RWPE1 (cell line): Measurements from ENCODE around the gene IL22.

Source experiments
- CTCF ChIA-PET: fragments of 350-600 bp; sonication (Branson Sonifier 250); formaldehyde crosslinking; extraction: SDS; loops from one replicate; lab custom pipeline; 2021; lab: Yijun Ruan, JAX
- POLR2A ChIA-PET: fragments of 400-600 bp; formaldehyde crosslinking; extraction: SDS; loops from one replicate; lab custom pipeline; 2020; ENCODE audit warnings: antibody characterized with exemption; ENCODE audit not compliant: low non-redundant PET; lab: Yijun Ruan, JAX
- DNase-seq: peaks from one replicate; pipeline ENCODE4 v3.0.0; 2012; ENCODE audit warnings: low spot score
- H3K27ac ChIP-seq: fragments of 450-650 bp; 2 replicates; pipeline ENCODE4 v1.5.1; 2017
- TF ChIP-seq, protein P1 (sequence below): fragments of 450-650 bp; conservative IDR thresholded peaks from 2 replicates; pipeline ENCODE4 v1.5.1; 2017; ENCODE audit warnings: low read depth, mild to moderate bottlenecking

Gene IL22

DNA sequence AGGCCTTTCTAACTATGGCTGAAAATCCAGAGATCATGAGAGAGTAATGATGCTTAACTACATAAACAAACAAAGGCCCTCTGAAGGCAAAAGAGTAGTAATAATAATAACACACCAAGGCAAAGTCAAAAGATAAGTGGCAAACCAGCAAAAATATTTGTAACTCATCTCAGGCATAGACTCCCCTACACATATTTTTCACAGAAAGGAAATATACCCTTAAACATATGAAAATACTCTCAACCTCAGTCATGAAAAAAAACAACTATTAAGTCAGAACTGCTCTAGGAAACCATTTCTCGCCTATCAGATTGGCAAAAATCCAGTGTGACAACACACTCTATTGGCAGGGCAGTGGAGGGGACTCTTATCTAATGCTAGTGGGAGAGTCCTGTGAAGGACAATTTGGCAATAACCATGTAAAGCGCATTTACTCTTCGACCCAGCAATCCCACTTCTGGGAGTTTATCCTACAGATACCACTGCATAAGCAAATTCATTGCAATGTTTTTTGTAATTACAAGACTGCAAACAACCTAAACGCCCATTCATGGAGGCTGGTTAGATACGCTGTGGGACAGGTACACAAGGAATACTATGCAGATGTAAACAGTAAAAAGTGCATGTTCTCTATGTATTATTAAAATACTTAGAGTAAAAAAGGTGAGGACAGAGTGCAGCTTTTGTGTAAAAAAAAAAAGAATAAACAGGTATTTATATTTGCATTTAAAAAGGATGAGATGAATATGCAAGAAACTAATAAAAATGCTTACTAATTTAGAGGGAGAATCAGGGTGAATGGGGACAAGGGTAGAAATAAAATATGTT, 26.0 kb upstream of the IL22 start:
- DNase-seq, result no peak
- TF ChIP-seq, protein P1, sequence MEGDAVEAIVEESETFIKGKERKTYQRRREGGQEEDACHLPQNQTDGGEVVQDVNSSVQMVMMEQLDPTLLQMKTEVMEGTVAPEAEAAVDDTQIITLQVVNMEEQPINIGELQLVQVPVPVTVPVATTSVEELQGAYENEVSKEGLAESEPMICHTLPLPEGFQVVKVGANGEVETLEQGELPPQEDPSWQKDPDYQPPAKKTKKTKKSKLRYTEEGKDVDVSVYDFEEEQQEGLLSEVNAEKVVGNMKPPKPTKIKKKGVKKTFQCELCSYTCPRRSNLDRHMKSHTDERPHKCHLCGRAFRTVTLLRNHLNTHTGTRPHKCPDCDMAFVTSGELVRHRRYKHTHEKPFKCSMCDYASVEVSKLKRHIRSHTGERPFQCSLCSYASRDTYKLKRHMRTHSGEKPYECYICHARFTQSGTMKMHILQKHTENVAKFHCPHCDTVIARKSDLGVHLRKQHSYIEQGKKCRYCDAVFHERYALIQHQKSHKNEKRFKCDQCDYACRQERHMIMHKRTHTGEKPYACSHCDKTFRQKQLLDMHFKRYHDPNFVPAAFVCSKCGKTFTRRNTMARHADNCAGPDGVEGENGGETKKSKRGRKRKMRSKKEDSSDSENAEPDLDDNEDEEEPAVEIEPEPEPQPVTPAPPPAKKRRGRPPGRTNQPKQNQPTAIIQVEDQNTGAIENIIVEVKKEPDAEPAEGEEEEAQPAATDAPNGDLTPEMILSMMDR, result no peak
- H3K27ac ChIP-seq, result no peak overlapping the region
- ChIA-PET CTCF (no interaction called here), POLR2A (no interaction called here)

DNA sequence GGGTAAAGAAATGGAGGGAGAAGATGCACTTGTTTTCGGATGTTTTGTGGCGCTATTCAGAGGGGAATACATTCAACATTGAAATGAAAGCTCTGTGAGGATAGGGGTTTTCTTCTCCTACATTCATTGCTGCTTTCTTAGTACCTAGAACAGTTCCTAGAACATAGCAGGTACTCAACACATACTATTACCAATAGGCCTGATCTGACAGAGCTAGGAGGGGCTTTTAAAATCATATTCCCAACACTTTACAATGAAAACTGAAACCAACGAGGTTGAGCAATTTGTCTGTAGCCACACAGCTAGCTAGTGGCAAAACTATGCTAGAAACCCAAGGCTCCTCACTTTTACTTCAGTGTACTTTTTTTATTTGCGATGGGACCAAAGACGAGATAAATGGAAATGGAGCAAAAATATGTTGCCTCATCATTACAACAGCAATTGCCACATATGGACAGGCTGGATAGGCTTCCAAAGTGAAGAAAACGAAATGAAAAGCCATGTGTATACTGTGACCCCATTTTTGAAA, 23.1 kb upstream of the IL22 start:
- no peak for DNase-seq
- ChIA-PET CTCF (no interaction called here), POLR2A (no interaction called here)
- TF ChIP-seq, protein P1, result no peak
- no peak overlapping the region for H3K27ac ChIP-seq

DNA sequence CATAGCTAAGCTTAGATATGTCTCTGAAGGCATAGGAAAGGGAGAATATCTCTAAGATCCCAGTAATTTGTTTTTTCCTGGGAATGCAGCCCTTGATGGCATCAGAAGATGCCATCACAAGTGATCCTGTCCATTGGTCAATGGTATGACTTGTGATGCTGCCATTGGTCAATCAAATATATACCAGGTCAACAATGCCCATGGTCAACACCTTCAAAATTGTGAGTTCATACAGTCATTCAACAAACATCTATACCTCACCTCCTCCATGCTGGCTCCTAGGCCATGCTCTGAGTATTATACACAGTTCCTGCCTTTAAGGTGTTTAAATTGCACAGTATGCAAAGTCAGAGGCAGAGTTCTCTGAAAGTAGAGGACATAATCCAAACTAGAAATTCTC, 19.3 kb upstream of the IL22 start:
- TF ChIP-seq, protein P1, result no peak
- POLR2A ChIA-PET, result no interaction called here

DNA sequence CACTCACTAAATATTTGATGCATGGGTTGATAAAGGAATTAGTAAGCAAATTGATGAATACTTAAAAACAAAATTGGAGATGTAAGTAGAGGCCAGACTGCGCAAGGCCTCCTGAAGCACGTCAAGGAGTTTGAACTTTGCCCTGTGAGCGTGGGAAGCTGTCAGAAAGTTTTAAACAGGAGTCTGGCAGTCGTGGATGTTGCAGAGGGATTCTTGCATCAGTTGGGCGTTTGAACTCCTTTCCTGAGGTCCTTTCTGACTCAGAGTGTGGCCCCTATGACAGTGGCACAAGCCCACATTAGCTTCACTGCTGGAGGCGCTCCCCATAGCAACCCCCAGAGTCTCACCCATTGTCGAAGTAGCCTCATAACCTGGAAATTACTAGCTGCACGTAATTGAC, 17.9 kb upstream of the IL22 start:
- CTCF ChIA-PET, result no interaction called here
- no peak for DNase-seq
- POLR2A ChIA-PET, result no interaction called here
- TF ChIP-seq, protein P1, result no peak
- H3K27ac ChIP-seq, result no peak overlapping the region

More for the DNA sequence above, 19.3 kb upstream of the IL22 start:
- CTCF ChIA-PET, result no interaction called here
- no peak for DNase-seq
- H3K27ac ChIP-seq, result no peak overlapping the region

DNA sequence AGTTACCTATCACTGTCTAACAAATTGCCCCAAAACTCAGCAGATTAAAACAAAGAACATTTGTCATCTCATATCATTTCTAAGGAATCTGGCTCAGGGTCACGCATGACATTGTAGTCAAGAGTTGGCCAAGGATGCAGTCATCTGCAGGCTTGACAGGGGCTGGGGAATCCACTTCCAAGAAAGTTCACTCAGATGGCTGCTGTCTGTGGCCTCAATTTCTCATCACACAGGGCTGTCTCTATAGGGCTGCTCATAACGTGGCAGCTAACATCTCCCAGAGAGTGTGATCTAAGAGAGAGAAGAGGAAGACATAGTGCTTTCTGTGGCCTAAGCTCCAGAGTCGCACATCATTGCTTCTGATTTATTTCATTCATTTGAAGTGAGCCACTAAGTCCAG, 17.0 kb upstream of the IL22 start:
- CTCF ChIA-PET, result no interaction called here
- no peak for DNase-seq
- no peak overlapping the region for H3K27ac ChIP-seq
- POLR2A ChIA-PET, result no interaction called here
- TF ChIP-seq, protein P1, result no peak

DNA sequence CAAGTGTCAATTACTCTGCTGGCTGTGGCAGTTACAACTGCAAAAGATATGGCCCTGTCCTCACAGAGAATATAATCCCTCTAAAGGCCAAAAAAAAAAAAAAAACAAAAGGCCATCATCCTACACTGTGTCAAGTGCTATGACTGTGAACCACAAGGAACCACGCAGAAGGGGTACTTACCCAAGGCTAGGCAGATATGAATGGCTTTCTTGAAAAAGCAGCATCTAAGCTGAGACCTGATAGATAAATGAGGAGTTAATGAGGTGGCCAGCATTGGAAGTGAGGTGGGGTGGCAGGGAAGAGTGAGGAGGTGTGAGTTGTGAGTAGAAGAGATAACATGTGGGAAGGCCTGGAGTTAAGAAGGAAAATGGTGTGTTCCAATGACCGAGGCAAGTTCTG, 16.4 kb upstream of the IL22 start:
- POLR2A ChIA-PET, result no interaction called here
- CTCF ChIA-PET, result interaction anchor here (0.6 kb wide), 1 partner anchor 48 kb away, joined by 3 read pairs; no protein-coding TSS in a partner anchor
- no peak overlapping the region for H3K27ac ChIP-seq
- no peak for DNase-seq
- TF ChIP-seq, protein P1, result no peak
